Measurements from ENCODE around the gene GKAP1. TPM values are rescaled to one million over a fixed set of nuclear protein-coding genes. Genes with fewer than 3 reads are reported as not detected.
"Not testable (repeated sequence)": the region's sequence is repeated elsewhere in the genome, so short reads cannot be mapped to it uniquely, and the experiment has no call there.

GKAP1 gene
- 1 to 10 TPM; 1.2 to 4.9 (median 4.7) TPM for polyA plus RNA-seq

GRCh38 chr9:83817356-83818278 is at the start of gene GKAP1:
Gene GKAP1, minus strand, starts transcription at chr9:83817769. Its CDS starts 11,252 bp downstream, at chr9:83806517.
- not testable (repeated sequence) for H3K36me3 Mint-ChIP-seq

GRCh38 chr9:83849895-83850294 is 32.3 kb upstream of the GKAP1 start:
- H3K27me3 Mint-ChIP-seq (ENCODE audit: low read depth in 3 of 3); H3K9me3 Mint-ChIP-seq; H3K4me3 Mint-ChIP-seq; DNase-seq; H3K27ac Mint-ChIP-seq; H3K4me1 Mint-ChIP-seq; H3K36me3 Mint-ChIP-seq: not testable (repeated sequence)

More at GRCh38 chr9:83817356-83818278, at the start of gene GKAP1:
- Mint-ChIP-seq H3K4me3 (peak within 1 kb of the TSS; percentile 75 to 88 (median 86)), H3K27me3 (ENCODE audit: low read depth in 3 of 3) (peaks cover 4 to 10% (median 8%) of the 10 kb centered on the region in 3 donors), H3K27ac (peak within 1 kb of the TSS; percentile 74 to 89 (median 79)), H3K4me1 (peaks cover 9 to 14% of the 10 kb centered on the region in 2 donors)
- DNase-seq: peak; percentile 84 to 87 (median 85)
- H3K9me3 Mint-ChIP-seq: not testable (repeated sequence)

- H3K4me1 Mint-ChIP-seq; H3K27ac Mint-ChIP-seq; H3K9me3 Mint-ChIP-seq; H3K4me3 Mint-ChIP-seq; H3K36me3 Mint-ChIP-seq; H3K27me3 Mint-ChIP-seq (ENCODE audit: low read depth in 3 of 3); DNase-seq: not testable (repeated sequence)
Measured at GRCh38 chr9:83837070-83837643, 19.6 kb upstream of the GKAP1 start.

GRCh38 chr9:83830426-83831071 is 13.0 kb upstream of the GKAP1 start:
- not testable (repeated sequence) for H3K36me3 Mint-ChIP-seq; H3K4me3 Mint-ChIP-seq; DNase-seq; H3K9me3 Mint-ChIP-seq; H3K27ac Mint-ChIP-seq; H3K27me3 Mint-ChIP-seq (ENCODE audit: low read depth in 3 of 3); H3K4me1 Mint-ChIP-seq

GRCh38 chr9:83824986-83825623 is 7.5 kb upstream of the GKAP1 start:
- H3K27me3 Mint-ChIP-seq (ENCODE audit: low read depth in 3 of 3): peaks cover 2 to 11% (median 6%) of the 10 kb centered on the region in 3 donors
- H3K4me3 Mint-ChIP-seq, H3K4me1 Mint-ChIP-seq, H3K36me3 Mint-ChIP-seq, H3K9me3 Mint-ChIP-seq, H3K27ac Mint-ChIP-seq, DNase-seq: not testable (repeated sequence)

- not testable (repeated sequence) for H3K9me3 Mint-ChIP-seq, H3K36me3 Mint-ChIP-seq, DNase-seq
- Mint-ChIP-seq H3K4me3 (peak overlapping the region; percentile 75 to 88 (median 86)), H3K27ac (peak overlapping the region; percentile 74 to 89 (median 79)), H3K27me3 (ENCODE audit: low read depth in 3 of 3) (peaks cover 3 to 10% (median 4%) of the 10 kb centered on the region in 3 donors), H3K4me1 (peaks cover 9 to 14% of the 10 kb centered on the region in 2 donors)
Measured at GRCh38 chr9:83817011-83817355, 586 bp downstream of the GKAP1 start.

- peaks cover 3 to 10% (median 4%) of the 10 kb centered on the region in 3 donors for H3K27me3 Mint-ChIP-seq (ENCODE audit: low read depth in 3 of 3)
- peaks cover 9 to 14% of the 10 kb centered on the region in 2 donors for H3K4me1 Mint-ChIP-seq
- not testable (repeated sequence) for DNase-seq, H3K9me3 Mint-ChIP-seq, H3K36me3 Mint-ChIP-seq
- peak overlapping the region in 1 of 5 donors; percentile 25 for H3K4me3 Mint-ChIP-seq
- H3K27ac Mint-ChIP-seq: peak overlapping the region in 1 of 6 donors; percentile 29
Measured at GRCh38 chr9:83815120-83815519, 2.4 kb downstream of the GKAP1 start.

GRCh38 chr9:83809213-83809612 is 8.4 kb downstream of the GKAP1 start:
- not testable (repeated sequence) for H3K4me3 Mint-ChIP-seq; H3K27ac Mint-ChIP-seq; H3K4me1 Mint-ChIP-seq; DNase-seq; H3K9me3 Mint-ChIP-seq; H3K27me3 Mint-ChIP-seq (ENCODE audit: low read depth in 3 of 3)
- peaks cover under 1 to 15% (median 3%) of the 10 kb centered on the region in 3 donors for H3K36me3 Mint-ChIP-seq

GRCh38 chr9:83804454-83804853 is 13.1 kb downstream of the GKAP1 start:
- H3K27me3 Mint-ChIP-seq (ENCODE audit: low read depth in 3 of 3); H3K9me3 Mint-ChIP-seq; H3K27ac Mint-ChIP-seq; DNase-seq; H3K4me3 Mint-ChIP-seq: not testable (repeated sequence)
- Mint-ChIP-seq H3K4me1 (peaks cover 11 to 13% of the 10 kb centered on the region in 2 donors), H3K36me3 (peaks cover 0 to 12% (median 0%) of the 10 kb centered on the region in 3 donors)

- H3K36me3 Mint-ChIP-seq: peaks cover 1 to 14% (median 3%) of the 10 kb centered on the region in 3 donors
- not testable (repeated sequence) for H3K4me3 Mint-ChIP-seq; H3K9me3 Mint-ChIP-seq; H3K27ac Mint-ChIP-seq; H3K27me3 Mint-ChIP-seq (ENCODE audit: low read depth in 3 of 3); DNase-seq
- H3K4me1 Mint-ChIP-seq: peaks cover 11 to 13% of the 10 kb centered on the region in 2 donors
Measured at GRCh38 chr9:83803941-83804340, 13.6 kb downstream of the GKAP1 start.

GRCh38 chr9:83800236-83801033 is 17.1 kb downstream of the GKAP1 start:
- Mint-ChIP-seq H3K4me1 (peaks cover 11 to 13% of the 10 kb centered on the region in 2 donors), H3K36me3 (peaks cover 9 to 16% (median 15%) of the 10 kb centered on the region in 3 donors), H3K9me3 (no peaks in the 10 kb centered on the region), H3K27ac (no peak overlapping the region), H3K27me3 (ENCODE audit: low read depth in 3 of 3) (no peaks in the 10 kb centered on the region), H3K4me3 (no peak overlapping the region)
- no peak for DNase-seq

GRCh38 chr9:83794051-83794450 is 23.5 kb downstream of the GKAP1 start:
- no peak for DNase-seq
- H3K27me3 Mint-ChIP-seq (ENCODE audit: low read depth in 3 of 3): no peaks in the 10 kb centered on the region
- no peak overlapping the region for H3K4me3 Mint-ChIP-seq
- H3K27ac Mint-ChIP-seq: peak overlapping the region in 2 of 6 donors; percentile 29 to 46
- peaks cover 13 to 18% (median 13%) of the 10 kb centered on the region in 3 donors for H3K36me3 Mint-ChIP-seq
- no peaks in the 10 kb centered on the region for H3K9me3 Mint-ChIP-seq
- peaks cover 0 to 1% of the 10 kb centered on the region in 2 donors for H3K4me1 Mint-ChIP-seq

- Mint-ChIP-seq H3K9me3 (no peaks in the 10 kb centered on the region), H3K27ac (no peak overlapping the region), H3K4me1 (peaks cover 0 to 1% of the 10 kb centered on the region in 2 donors), H3K36me3 (peaks cover 11 to 17% (median 14%) of the 10 kb centered on the region in 3 donors), H3K4me3 (no peak overlapping the region), H3K27me3 (ENCODE audit: low read depth in 3 of 3) (no peaks in the 10 kb centered on the region)
- DNase-seq: no peak
Measured at GRCh38 chr9:83792746-83793145, 24.8 kb downstream of the GKAP1 start.

All from immature natural killer cell (primary cell).